Amygdala (tissue), 56 donors: Measurements from ENCODE around the gene SRSF3.
"Not testable (repeated sequence)": the region's sequence is repeated elsewhere in the genome, so short reads cannot be mapped to it uniquely, and the experiment has no call there.

Source experiments
- DNase-seq, 56 donors: peaks; one replicate each; lab custom pipeline; 2025; lab: John Stamatoyannopoulos, UW

Gene SRSF3

GRCh38 chr6:36572353-36573311 lies 21.5 kb upstream of the SRSF3 start:
- not testable (repeated sequence) for DNase-seq

- no peak for DNase-seq
These were observed 19.5 kb upstream of the SRSF3 start for GRCh38 chr6:36574679-36575078.

- no peak for DNase-seq
These were observed 17.6 kb upstream of the SRSF3 start for GRCh38 chr6:36576578-36576977.

GRCh38 chr6:36577301-36577700 lies 16.9 kb upstream of the SRSF3 start:
- no peak for DNase-seq

GRCh38 chr6:36578030-36578429 lies 16.1 kb upstream of the SRSF3 start:
- DNase-seq = no peak

- no peak for DNase-seq
These were observed 15.7 kb upstream of the SRSF3 start for GRCh38 chr6:36578431-36578830.

GRCh38 chr6:36580184-36580526 lies 14.0 kb upstream of the SRSF3 start:
- no peak for DNase-seq

- no peak for DNase-seq
These were observed 12.4 kb upstream of the SRSF3 start for GRCh38 chr6:36581716-36582115.

GRCh38 chr6:36586606-36587005 lies 7.6 kb upstream of the SRSF3 start:
- no peak for DNase-seq

GRCh38 chr6:36589025-36589400 lies 5.1 kb upstream of the SRSF3 start:
- not testable (repeated sequence) for DNase-seq

- no peak for DNase-seq
These were observed 3.9 kb upstream of the SRSF3 start for GRCh38 chr6:36590237-36590636.

- no peak for DNase-seq
These were observed 1.9 kb upstream of the SRSF3 start for GRCh38 chr6:36592221-36592655.

- DNase-seq = peak in 37 of 56 donors; percentile 32 to 86 (median 72)
These were observed 563 bp upstream of the SRSF3 start for GRCh38 chr6:36593569-36594028.

- DNase-seq = peak in 7 of 56 donors; percentile 9 to 48 (median 15)
These were observed 868 bp downstream of the SRSF3 start for GRCh38 chr6:36594816-36595643.

- DNase-seq = no peak
These were observed 2.2 kb downstream of the SRSF3 start for GRCh38 chr6:36596356-36596755.

GRCh38 chr6:36597775-36598174 lies 3.6 kb downstream of the SRSF3 start:
- DNase-seq = no peak

- no peak for DNase-seq
These were observed 4.2 kb downstream of the SRSF3 start for GRCh38 chr6:36598326-36598725.

- DNase-seq = no peak
These were observed 4.7 kb downstream of the SRSF3 start for GRCh38 chr6:36598739-36599318.

GRCh38 chr6:36599791-36600209 lies 5.6 kb downstream of the SRSF3 start:
- peak in 19 of 56 donors; percentile 8 to 48 (median 23) for DNase-seq

GRCh38 chr6:36600564-36601146 lies 6.5 kb downstream of the SRSF3 start:
- no peak for DNase-seq
